HUES6 (cell line): ENCODE measurements around the gene CRX.
A peak's percentile ranks its signal among the peaks of the same experiment; 100 is the strongest.
"Not testable (repeated sequence)": the region's sequence is repeated elsewhere in the genome, so short reads cannot be mapped to it uniquely, and the experiment has no call there.

Experiments
- H3K27ac ChIP-seq: 2 replicates; pipeline ENCODE4 v1.7.0; 2013; ENCODE audit warnings: low read depth, mild to moderate bottlenecking, low read length, inconsistent platforms
- H3K27me3 ChIP-seq: 2 replicates; pipeline ENCODE4 v1.6.1; 2013; ENCODE audit warnings: low read length; ENCODE audit not compliant: control insufficient read depth, insufficient read depth
- H3K36me3 ChIP-seq: 2 replicates; pipeline ENCODE4 v1.6.1; 2013; ENCODE audit warnings: low read length; ENCODE audit not compliant: control insufficient read depth, insufficient read depth
- H3K4me1 ChIP-seq: 2 replicates; pipeline ENCODE4 v1.6.1; 2013; ENCODE audit warnings: low read length; ENCODE audit not compliant: control insufficient read depth, insufficient read depth
- H3K4me3 ChIP-seq: 2 replicates; pipeline ENCODE4 v1.5.1; 2013; ENCODE audit warnings: low read depth, low read length
- H3K9ac ChIP-seq: one replicate; pipeline ENCODE4 v1.6.1; 2013; ENCODE audit warnings: mild to moderate bottlenecking, low read length
- H3K9me3 ChIP-seq: 2 replicates; pipeline ENCODE4 v1.6.1; 2013; ENCODE audit warnings: low read depth, low read length; ENCODE audit not compliant: control insufficient read depth, insufficient read depth

The CRX gene

GRCh38 chr19:47832723-47833122 lies 11.0 kb downstream of the CRX start:
- Histone ChIP-seq H3K36me3 (no peaks in the 10 kb centered on the region), H3K27me3 (no peaks in the 10 kb centered on the region), H3K27ac (no peak overlapping the region), H3K9me3 (no peaks in the 10 kb centered on the region), H3K4me3 (no peak overlapping the region), H3K9ac (no peak overlapping the region), H3K4me1 (peaks cover 4% of the 10 kb centered on the region)

GRCh38 chr19:47836038-47836437 lies 14.3 kb downstream of the CRX start:
- Histone ChIP-seq H3K27me3 (no peaks in the 10 kb centered on the region), H3K9ac (no peak overlapping the region), H3K4me3 (no peak overlapping the region), H3K27ac (no peak overlapping the region), H3K4me1 (peaks cover 15% of the 10 kb centered on the region), H3K36me3 (no peaks in the 10 kb centered on the region), H3K9me3 (no peaks in the 10 kb centered on the region)

DNA sequence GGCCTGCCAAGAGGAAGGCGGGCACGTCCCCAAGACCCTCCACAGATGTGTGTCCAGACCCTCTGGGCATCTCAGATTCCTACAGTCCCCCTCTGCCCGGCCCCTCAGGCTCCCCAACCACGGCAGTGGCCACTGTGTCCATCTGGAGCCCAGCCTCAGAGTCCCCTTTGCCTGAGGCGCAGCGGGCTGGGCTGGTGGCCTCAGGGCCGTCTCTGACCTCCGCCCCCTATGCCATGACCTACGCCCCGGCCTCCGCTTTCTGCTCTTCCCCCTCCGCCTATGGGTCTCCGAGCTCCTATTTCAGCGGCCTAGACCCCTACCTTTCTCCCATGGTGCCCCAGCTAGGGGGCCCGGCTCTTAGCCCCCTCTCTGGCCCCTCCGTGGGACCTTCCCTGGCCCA lies 17.7 kb downstream of the CRX start:
- Histone ChIP-seq H3K36me3 (no peaks in the 10 kb centered on the region), H3K27ac (no peak overlapping the region), H3K27me3 (no peaks in the 10 kb centered on the region), H3K4me3 (no peak overlapping the region), H3K4me1 (peaks cover 24% of the 10 kb centered on the region), H3K9me3 (no peaks in the 10 kb centered on the region), H3K9ac (no peak overlapping the region)

DNA sequence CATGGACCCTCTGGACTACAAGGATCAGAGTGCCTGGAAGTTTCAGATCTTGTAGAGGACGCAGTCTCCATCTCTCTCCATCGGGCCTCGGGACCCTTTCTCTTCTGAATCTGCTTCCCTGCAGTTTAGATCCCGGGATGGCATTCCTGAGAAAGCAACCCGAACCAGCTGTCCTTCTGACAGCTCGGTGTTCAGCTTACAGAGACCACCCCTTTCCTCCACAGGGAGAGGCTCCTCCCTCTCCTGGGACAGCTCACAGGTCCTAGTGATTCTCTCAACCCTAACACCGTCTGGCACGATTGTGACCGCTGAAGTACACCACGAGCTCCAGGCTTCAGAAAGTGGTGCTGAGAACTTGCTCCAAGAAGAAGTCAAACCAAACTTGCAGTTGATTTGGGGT lies 18.2 kb downstream of the CRX start:
- H3K4me1 ChIP-seq = peaks cover 24% of the 10 kb centered on the region
- H3K4me3 ChIP-seq = no peak overlapping the region
- H3K36me3 ChIP-seq = no peaks in the 10 kb centered on the region
- H3K9ac ChIP-seq = no peak overlapping the region
- no peaks in the 10 kb centered on the region for H3K9me3 ChIP-seq
- H3K27ac ChIP-seq = no peak overlapping the region
- no peaks in the 10 kb centered on the region for H3K27me3 ChIP-seq

DNA sequence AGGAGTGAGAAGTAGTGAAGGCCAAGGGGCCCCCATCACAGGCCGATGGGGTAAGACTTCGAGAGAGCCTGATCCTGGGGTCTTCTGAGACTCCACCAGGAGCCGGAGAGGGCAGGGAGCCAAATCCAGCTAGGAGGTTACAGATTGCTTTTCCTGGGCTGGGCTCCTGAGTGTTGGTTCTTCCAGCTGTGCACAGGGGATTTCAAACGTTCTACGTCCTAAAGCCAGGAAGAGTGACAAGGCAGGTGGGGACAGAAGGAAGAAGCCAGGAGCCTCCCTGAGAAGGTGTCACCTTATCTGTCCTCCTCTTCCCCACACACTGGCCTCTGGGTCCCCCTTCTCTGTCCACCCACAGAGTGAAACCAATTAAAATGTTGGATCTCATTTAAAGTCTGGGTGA lies 21.2 kb downstream of the CRX start:
- Histone ChIP-seq H3K27ac (no peak overlapping the region), H3K4me3 (no peak overlapping the region), H3K27me3 (no peaks in the 10 kb centered on the region), H3K4me1 (peaks cover 24% of the 10 kb centered on the region), H3K9me3 (no peaks in the 10 kb centered on the region), H3K9ac (no peak overlapping the region), H3K36me3 (no peaks in the 10 kb centered on the region)

DNA sequence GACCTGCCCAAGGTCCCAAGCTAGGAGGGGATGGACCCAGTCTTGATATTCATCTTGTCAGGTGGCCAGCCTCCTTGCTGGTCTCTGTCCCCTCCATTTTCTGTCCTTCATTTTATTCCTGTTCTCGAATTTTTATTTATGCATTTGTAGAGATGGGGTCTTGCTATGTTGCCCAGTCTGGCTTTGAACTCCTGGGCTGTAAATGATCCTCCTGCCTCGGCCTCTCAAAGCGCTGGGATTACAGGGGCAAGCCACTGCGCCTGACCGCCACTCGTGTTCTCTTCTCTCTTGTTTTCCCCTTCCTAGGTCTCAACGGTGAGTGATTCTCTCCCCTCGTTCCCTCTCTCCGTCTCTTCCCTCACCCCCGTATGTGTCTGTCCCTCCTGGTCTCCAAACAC lies 26.7 kb downstream of the CRX start:
- no peaks in the 10 kb centered on the region for H3K27me3 ChIP-seq
- H3K27ac ChIP-seq = no peak overlapping the region
- peaks cover 15% of the 10 kb centered on the region for H3K4me1 ChIP-seq
- H3K36me3 ChIP-seq = no peaks in the 10 kb centered on the region
- peak overlapping the region; percentile 54 for H3K4me3 ChIP-seq
- H3K9ac ChIP-seq = peak overlapping the region; percentile 63
- H3K9me3 ChIP-seq = no peaks in the 10 kb centered on the region

GRCh38 chr19:47848823-47849473 lies 27.2 kb downstream of the CRX start:
- Histone ChIP-seq H3K27me3 (no peaks in the 10 kb centered on the region), H3K4me1 (peaks cover 15% of the 10 kb centered on the region), H3K27ac (peak overlapping the region; percentile 84), H3K36me3 (no peaks in the 10 kb centered on the region), H3K4me3 (peak overlapping the region; percentile 54), H3K9me3 (no peaks in the 10 kb centered on the region), H3K9ac (peak overlapping the region; percentile 63)

- H3K4me3 ChIP-seq = no peak overlapping the region
- H3K36me3 ChIP-seq = no peaks in the 10 kb centered on the region
- H3K27me3 ChIP-seq = no peaks in the 10 kb centered on the region
- peaks cover 15% of the 10 kb centered on the region for H3K4me1 ChIP-seq
- H3K9me3 ChIP-seq = no peaks in the 10 kb centered on the region
- H3K27ac ChIP-seq = no peak overlapping the region
- no peak overlapping the region for H3K9ac ChIP-seq
Observed at GRCh38 chr19:47853003-47853402, 31.3 kb downstream of the CRX start.

DNA sequence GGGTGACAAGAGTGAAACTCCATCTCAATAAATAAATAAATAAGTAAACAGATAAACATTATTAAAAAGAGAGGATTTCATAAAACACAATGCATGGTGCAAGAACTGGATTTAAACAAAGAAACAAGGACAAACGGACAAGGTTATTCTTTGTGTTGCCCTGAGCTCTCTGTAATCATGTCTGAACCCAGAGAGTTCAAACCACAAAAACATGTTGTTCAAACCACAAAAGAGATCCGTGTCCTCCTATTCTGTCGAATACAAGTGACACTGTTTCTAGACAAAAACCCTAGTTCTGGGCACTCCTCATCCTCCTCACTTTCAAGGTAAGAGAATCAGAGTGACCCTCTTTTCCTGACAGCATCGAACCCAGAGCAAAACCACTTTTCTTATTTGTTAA lies 32.7 kb downstream of the CRX start:
- no peak overlapping the region for H3K4me3 ChIP-seq
- no peak overlapping the region for H3K27ac ChIP-seq
- no peak overlapping the region for H3K9ac ChIP-seq
- H3K36me3 ChIP-seq = no peaks in the 10 kb centered on the region
- no peaks in the 10 kb centered on the region for H3K27me3 ChIP-seq
- H3K9me3 ChIP-seq = no peaks in the 10 kb centered on the region
- H3K4me1 ChIP-seq = peaks cover 15% of the 10 kb centered on the region

- not testable (repeated sequence) for H3K4me1 ChIP-seq, H3K36me3 ChIP-seq, H3K27ac ChIP-seq, H3K4me3 ChIP-seq, H3K9ac ChIP-seq, H3K9me3 ChIP-seq, H3K27me3 ChIP-seq
Observed at GRCh38 chr19:47858231-47858630, 36.5 kb downstream of the CRX start.

DNA sequence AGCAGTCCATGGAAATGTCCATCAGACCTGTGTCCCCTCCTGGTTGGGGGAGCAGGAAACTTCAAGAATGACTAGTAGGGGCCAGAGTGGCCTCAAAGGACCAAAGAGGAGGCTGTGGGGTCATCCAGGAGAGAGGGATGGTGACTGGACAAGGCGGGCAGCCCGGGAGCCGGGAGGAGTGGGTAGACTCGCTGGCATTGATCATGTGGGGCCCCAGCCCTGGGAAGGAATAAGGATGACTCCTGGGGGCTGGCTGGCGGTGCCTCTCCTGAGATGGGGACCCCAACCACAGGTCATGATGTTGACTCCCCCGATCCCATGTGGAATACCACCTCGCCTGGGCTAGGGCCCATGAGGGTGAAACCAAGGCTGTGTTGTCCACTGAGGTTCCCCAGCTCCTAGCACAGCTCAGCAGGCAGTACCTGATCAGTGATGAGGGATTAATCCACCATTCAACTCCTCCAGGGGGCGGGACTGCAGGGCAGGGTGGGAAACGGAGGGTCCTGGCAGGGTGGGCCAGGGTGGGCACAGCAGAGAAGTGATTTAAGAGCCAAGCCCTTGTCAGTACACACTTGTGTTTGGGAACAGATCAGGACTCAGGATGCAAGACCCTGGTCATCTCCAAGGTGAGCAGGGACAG lies 37.0 kb downstream of the CRX start, which contains the start of gene TPRX2:
Gene TPRX2, plus strand, starts transcription at position 590 of the 640 bp plus-strand sequence. Its CDS starts 12 bp downstream, at position 602.
- not testable (repeated sequence) for H3K27me3 ChIP-seq, H3K9ac ChIP-seq, H3K27ac ChIP-seq, H3K4me3 ChIP-seq, H3K36me3 ChIP-seq, H3K9me3 ChIP-seq, H3K4me1 ChIP-seq
